Epithelial cell of prostate (primary cell): ENCODE measurements around the gene ARID1B.

Experiments used
- DNase-seq: peaks from one replicate; pipeline ENCODE4 v3.0.0-alpha.2; 2011; ENCODE audit warnings: low read depth, low spot score
- H3K27ac ChIP-seq: fragments of 450-650 bp; 2 replicates; pipeline ENCODE4 v1.5.1; 2017; ENCODE audit warnings: mild to moderate bottlenecking

ARID1B gene

GRCh38 chr6:156773935-156774852, 3.0 kb upstream of the ARID1B start:
- no peak overlapping the region for H3K27ac ChIP-seq
- no peak for DNase-seq

DNA sequence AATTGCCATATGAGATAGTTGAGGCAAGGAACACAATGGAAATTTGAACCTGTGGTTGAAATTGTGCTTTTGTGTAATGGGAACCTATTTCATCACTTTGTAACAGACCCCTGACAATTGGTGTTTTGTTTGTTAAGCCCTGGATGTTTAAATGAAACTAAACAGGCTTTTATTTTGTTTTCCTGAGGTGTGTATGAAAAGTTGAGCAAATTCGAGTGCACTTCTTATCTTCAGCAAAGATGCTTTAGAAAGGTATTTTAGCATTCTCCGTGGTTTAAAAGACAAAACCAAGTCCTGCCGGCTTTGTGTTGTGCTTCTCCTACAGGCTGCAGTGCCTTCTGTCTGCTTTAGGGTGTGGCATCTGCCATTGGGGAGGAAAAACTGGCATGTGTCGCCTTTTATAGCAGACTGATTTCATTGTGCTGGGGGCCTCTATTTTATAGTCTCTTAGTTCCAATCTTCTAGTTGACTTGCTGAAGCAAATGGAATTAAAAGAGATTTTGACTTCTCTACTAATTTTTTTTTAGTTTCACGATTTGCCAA, 2.2 kb upstream of the ARID1B start:
- DNase-seq: no peak
- no peak overlapping the region for H3K27ac ChIP-seq

DNA sequence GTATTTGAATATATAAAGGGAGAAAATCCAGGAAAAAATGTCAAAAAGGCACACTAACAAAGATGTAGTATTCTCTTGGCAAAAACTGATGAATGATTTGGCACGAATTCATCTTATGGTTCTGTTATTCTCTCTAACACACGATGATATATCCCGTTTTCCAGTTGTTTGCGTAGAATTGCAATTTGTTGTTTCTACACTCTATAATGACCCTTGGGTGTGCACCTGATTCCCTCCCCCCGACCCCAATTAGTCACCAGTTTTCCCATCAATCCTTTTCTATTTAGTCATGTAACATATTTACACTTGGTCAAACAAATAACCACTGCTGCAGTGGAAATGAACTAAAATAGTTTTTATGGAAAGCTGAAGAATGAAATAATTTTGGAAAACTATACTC, 1.5 kb upstream of the ARID1B start:
- peak overlapping the region; percentile 95 for H3K27ac ChIP-seq

GRCh38 chr6:156776470-156776839, 723 bp upstream of the ARID1B start:
- peak overlapping the region; percentile 95 for H3K27ac ChIP-seq
- no peak for DNase-seq

More for the DNA sequence above, 1.5 kb upstream of the ARID1B start:
- DNase-seq: no peak

DNA sequence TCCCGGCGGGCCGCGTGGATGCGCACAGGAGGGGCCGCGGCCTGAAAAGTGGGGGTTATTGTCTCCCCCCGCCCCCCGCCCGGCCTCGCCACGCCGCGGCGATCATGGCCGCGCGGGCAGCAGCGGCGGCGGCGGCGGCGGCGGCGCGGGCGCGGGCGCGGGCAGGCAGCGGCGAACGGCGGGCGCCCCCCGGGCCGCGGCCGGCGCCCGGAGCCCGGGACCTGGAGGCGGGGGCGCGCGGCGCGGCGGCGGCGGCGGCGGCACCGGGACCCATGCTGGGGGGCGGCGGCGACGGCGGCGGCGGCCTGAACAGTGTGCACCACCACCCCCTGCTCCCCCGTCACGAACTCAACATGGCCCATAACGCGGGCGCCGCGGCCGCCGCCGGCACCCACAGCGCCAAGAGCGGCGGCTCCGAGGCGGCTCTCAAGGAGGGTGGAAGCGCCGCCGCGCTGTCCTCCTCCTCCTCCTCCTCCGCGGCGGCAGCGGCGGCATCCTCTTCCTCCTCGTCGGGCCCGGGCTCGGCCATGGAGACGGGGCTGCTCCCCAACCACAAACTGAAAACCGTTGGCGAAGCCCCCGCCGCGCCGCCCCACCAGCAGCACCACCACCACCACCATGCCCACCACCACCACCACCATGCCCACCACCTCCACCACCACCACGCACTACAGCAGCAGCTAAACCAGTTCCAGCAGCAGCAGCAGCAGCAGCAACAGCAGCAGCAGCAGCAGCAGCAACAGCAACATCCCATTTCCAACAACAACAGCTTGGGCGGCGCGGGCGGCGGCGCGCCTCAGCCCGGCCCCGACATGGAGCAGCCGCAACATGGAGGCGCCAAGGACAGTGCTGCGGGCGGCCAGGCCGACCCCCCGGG, 637 bp downstream of the ARID1B start:
- DNase-seq: no peak

GRCh38 chr6:156778454-156779205, 1.5 kb downstream of the ARID1B start:
- no peak for DNase-seq
- H3K27ac ChIP-seq: peak overlapping the region; percentile 95

More for the DNA sequence above, 637 bp downstream of the ARID1B start:
- peak overlapping the region; percentile 95 for H3K27ac ChIP-seq

DNA sequence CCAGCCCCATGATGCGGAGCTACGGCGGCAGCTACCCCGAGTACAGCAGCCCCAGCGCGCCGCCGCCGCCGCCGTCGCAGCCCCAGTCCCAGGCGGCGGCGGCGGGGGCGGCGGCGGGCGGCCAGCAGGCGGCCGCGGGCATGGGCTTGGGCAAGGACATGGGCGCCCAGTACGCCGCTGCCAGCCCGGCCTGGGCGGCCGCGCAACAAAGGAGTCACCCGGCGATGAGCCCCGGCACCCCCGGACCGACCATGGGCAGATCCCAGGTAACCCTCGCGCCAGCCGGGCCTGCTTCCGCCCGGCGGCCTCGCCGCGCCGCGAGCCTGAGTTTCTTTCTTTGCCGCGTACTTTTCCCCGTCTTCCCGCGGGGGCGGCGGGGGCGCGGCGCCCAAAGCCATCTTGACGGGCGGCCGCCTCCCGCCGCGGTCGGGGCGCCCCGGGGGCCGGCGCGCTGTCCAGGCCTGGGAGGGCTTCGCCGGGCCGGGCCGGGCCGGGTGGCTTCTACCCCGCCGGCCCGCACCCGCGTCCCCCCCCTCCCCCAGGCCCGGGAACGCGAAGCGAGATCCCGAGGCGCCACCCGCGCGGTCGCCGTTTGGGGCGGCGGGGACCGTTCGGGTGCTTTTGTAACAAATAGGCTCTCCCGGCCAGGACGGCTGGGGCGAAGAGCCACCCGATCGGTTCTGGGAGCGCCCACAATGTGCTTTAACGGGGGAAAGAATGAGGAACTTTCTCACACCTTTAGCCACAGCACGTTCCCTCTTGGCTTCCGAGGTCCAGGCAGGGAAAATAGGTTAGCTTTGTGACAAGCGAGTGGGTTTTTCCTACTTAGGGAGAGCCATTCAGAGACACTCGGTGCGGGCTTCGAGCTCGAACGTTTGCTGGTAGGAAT, 2.3 kb downstream of the ARID1B start:
- no peak for DNase-seq
- H3K27ac ChIP-seq: peak overlapping the region; percentile 95

GRCh38 chr6:156780102-156780641, 3.0 kb downstream of the ARID1B start:
- DNase-seq: peak; percentile 91

GRCh38 chr6:156780962-156781853, 4.0 kb downstream of the ARID1B start:
- peak overlapping the region; percentile 95 for H3K27ac ChIP-seq
- DNase-seq: no peak

More at GRCh38 chr6:156780102-156780641, 3.0 kb downstream of the ARID1B start:
- peak overlapping the region; percentile 95 for H3K27ac ChIP-seq

DNA sequence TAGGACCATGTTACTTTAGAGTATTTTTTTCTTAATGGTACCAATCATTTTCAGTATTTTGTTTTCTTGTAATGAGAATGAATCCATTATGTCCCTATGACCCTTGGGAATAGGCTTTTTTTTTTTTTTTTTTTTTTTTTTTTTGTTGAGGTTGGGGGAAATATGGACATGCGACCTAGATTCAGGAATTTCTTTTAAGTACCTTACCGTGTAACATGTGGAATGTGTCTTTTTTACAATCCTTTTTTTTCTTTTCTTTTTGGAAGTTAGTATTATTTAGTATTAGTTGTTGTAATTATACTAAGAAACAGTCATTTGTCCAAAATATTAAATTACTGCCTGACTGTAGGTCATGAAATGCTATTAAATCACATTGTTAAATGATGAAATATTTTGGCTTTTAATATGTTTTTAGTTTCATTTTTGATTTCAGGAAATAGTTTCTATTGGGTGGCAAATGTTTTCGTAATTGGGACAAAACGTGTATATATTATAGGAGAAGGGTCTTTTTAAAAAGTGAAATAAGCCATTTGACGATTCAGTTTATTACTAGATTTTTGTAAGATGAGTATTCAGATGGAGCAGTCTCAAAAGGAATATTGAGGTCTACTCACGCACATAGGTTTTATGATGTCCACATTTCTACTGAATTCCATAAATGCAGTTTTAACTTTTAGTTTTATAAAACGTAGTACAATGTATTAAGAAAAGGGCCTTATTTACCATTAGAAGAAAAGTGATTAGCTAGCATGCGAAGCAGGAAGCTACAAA, 4.9 kb downstream of the ARID1B start:
- H3K27ac ChIP-seq: peak overlapping the region; percentile 95
- DNase-seq: no peak

DNA sequence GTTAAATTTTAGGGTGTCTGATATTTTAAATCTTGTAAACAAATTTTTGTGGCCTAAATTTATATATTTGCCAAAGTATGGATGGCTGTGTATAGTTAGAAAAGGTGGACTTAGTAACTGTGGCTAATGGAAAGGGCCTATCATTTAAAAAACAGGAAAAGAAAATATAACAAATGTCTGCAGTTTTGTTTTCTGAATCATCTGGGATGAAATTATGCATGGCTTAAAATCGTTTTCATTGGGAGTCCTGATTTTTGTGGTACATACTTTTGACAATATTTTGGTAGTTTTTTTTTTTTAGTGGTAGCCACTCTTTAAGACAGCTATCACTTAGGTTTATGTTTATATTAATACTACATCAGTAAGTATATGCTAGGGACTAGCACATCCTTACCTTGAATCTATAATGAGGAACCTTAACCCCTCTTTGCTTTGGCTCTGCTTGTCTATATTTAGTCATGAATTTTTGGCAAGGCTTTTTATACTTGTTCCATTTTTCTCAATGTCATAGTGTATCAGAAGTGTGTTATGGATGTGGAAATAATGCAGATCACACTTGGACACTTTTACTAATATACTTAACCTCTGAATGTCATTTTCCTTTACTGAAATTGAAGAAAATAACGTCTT, 5.6 kb downstream of the ARID1B start:
- H3K27ac ChIP-seq: peak overlapping the region; percentile 95
- DNase-seq: no peak

- DNase-seq: no peak
- H3K27ac ChIP-seq: no peak overlapping the region
Observed at GRCh38 chr6:156783958-156784357, 6.8 kb downstream of the ARID1B start.

GRCh38 chr6:156786652-156787051, 9.5 kb downstream of the ARID1B start:
- H3K27ac ChIP-seq: no peak overlapping the region
- DNase-seq: no peak

DNA sequence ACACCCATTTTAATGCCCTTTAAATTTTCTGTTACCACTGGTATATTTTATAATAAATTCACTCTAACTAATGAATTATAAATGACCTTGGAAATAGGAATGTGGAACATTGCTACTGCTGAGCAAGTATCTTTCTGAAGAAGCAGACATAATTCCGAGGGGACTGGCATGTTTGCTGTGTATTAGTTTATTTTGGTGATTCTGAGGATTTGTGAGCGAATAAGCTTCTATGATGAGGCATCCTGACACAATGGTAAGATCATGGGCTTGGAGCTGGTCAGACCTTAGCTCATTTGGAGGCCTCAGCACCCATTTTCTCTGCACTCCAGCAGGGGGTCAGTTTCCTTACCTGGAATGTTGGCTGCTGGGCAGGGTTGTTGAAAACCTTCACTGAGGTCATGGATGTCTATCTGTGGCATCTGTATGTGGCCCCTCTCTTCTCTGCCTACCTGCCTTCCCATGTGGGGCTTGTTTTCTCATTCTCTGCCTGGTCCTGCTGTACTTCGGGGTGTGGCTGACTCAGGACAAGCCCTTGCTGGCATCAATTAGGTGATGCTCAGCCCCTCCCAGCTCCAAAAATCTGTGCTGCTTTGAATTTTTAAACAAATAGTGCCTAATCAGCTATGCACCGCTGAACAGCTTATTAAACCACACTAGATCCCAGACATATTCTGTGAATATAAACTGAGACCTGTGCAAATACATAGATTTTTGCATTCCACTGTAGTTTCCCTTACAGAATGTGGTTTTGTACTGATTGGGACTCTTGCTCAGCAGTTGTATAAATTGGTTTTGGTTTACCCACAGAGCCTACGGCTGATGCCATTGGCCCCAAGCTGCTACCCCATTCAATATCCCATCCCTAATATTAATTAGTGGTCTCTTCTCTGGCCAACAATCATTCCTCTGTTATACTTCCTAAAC, 10.7 kb downstream of the ARID1B start:
- no peak for DNase-seq
- no peak overlapping the region for H3K27ac ChIP-seq

DNA sequence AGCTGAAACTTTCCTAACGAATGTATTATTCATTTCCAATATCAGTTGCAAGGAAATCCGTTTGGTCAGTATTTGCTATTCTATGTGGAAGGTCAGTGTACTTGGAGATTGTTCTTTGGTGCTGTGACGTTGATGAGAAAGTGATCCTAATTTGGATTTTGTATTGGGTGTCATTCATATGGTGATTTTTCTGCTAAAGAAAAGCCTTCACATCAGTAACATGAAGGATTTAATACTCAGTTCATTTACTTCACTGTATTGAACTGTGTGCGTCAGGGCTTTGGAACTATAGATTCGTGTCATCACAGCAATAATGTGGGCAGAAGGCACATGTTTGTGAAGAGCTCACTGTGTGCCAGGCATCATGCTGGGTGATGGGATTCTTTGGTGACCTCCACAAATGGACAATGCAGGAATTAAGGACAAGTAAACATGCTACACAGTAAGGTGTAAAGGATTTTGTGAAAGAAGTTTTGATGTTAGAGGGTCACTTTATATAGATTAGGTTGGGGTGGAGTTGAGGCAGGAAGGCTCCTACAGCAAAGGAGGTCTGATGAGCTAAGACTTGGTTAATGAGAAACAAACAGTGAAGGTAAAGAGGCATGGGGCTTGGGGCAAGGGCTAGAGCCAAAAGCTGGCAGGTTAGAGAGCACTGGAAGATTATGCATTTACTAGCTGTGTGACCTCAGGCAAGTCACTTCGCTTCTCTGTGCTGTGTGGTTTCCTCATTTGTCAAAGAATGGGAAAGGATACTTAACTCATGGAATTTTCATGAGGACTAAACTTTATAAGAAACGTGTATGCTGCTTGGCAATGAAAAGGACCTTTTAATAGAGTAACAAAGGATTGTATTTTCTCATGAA, 12.1 kb downstream of the ARID1B start:
- H3K27ac ChIP-seq: no peak overlapping the region
- no peak for DNase-seq
